ENCODE data around the gene NFS1. TPM values are rescaled to one million over a fixed set of nuclear protein-coding genes. Genes with fewer than 3 reads are reported as not detected.

Gene NFS1
- total and polyA plus RNA-seq, 3 experiments from 2014 or later = 18.8 to 37.7 (median 36.4) TPM

- Histone ChIP-seq H3K4me1 (ENCODE audit: insufficient read depth, low read length) (peaks cover 42% of the 10 kb centered on the region), H3K4me3 (ENCODE audit: low read length) (peak within 1 kb of the TSS; percentile 95), H3K36me3 (ENCODE audit: insufficient read depth, low read length) (peaks cover 13% of the 10 kb centered on the region), H3K9me3 (ENCODE audit: low read length) (no peaks in the 10 kb centered on the region), H3K27ac (ENCODE audit: low read depth, low read length) (peak within 1 kb of the TSS; percentile 98), H3K27me3 (ENCODE audit: insufficient read depth, low read length, poor library complexity, severe bottlenecking) (no peaks in the 10 kb centered on the region)
- Mint-ChIP-seq H3K27me3 (no peaks in the 10 kb centered on the region), H3K9me3 (no peaks in the 10 kb centered on the region), H3K27ac (peak within 1 kb of the TSS; percentile 94 to 100 (median 99)), H3K36me3 (peaks cover 0 to 33% (median 10%) of the 10 kb centered on the region in 3 donors), H3K4me3 (peak within 1 kb of the TSS; percentile 86 to 98 (median 96)), H3K4me1 (peaks cover 47 to 49% (median 49%) of the 10 kb centered on the region in 3 donors)
- ChIA-PET CTCF (interaction anchor here (1.0 to 2.1 kb wide), 8 partner anchors 43 to 289 kb away, joined by 3 to 8 read pairs (median 4); partner anchors contain the start of genes RBM39 and SPAG4), POLR2A (interaction anchor here (0.5 to 2.8 kb wide), 17 partner anchors 10 to 1253 kb away, joined by 3 to 57 read pairs (median 4); partner anchors contain the start of genes ACSS2, ERGIC3, NFS1 and PHF20)
- DNase-seq = peak; percentile 88 to 96 (median 93)
These were observed 34.5 kb downstream of the NFS1 start, which contains the start of the genes CPNE1 and RBM12 for GRCh38 chr20:35664466-35665206. TSS of gene CPNE1 (minus strand) at chr20:35664900. CDS start at chr20:35632923, 31,977 bp downstream. TSS of gene RBM12 (minus strand) at chr20:35664900. CDS start at chr20:35655322, 9,578 bp downstream.

DNA sequence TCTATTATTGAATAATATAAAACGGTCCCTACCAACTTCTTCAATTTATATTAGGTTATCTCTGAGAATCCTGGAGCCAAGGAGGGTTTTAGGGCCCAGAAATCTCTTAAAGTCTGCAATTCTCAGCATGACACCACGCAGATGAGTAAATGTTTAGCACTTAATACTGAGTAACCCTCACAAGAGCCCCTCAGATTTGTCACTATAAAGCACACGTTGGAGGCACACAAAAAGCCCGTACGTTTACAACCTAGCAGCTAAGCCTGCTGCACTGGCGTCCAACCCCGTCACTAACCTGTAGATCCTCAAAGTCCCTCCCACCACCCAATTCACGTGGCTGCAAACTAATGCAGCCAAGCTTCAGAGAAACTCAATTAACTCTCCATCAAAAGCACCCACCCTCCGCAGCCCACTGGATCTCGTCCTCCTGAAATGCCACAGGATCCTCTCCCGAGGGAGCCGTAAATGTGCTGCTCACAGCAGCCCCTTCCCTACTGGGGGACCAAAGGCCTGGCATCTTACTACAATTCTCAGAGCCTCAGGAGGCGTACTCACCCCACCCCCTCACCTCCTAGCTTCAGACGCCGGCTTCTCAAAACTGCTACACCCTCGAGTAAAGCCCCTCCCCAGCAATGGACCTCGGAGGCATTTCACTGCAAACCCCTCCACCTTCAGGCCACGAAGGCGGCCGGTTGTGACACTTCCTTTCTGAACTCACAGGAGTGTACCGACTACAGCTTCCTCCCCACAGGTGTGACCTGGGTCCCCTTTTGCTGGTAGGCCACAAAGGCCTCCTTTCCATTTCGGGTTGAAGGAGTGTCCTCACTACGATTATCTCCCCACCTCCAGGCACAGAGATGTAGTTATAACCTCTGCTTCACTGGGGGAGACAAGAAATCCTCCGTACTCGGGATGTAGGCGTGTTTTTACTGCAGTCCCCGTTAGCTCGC is 35.4 kb downstream of the NFS1 start:
- Histone ChIP-seq H3K9me3 (ENCODE audit: low read length) (no peaks in the 10 kb centered on the region), H3K36me3 (ENCODE audit: insufficient read depth, low read length) (peaks cover 5% of the 10 kb centered on the region), H3K27me3 (ENCODE audit: insufficient read depth, low read length, poor library complexity, severe bottlenecking) (no peaks in the 10 kb centered on the region), H3K27ac (ENCODE audit: low read depth, low read length) (peak overlapping the region; percentile 98), H3K4me1 (ENCODE audit: insufficient read depth, low read length) (peaks cover 50% of the 10 kb centered on the region), H3K4me3 (ENCODE audit: low read length) (peak overlapping the region; percentile 95)
- peak overlapping the region; percentile 94 to 100 (median 99) for H3K27ac Mint-ChIP-seq
- peak; percentile 56 to 84 (median 75) for DNase-seq
- peaks cover 0 to 26% (median 5%) of the 10 kb centered on the region in 3 donors for H3K36me3 Mint-ChIP-seq
- no peaks in the 10 kb centered on the region for H3K27me3 Mint-ChIP-seq
- ChIA-PET POLR2A (interaction anchor here (0.5 to 2.8 kb wide), 15 partner anchors 9 to 803 kb away, joined by 3 to 57 read pairs (median 4); partner anchors contain the start of genes ACSS2, ERGIC3, NFS1 and PHF20), CTCF (interaction anchor here (0.6 to 2.1 kb wide), 10 partner anchors 43 to 290 kb away, joined by 3 to 8 read pairs (median 4); partner anchors contain the start of genes RBM39 and SPAG4)
- H3K9me3 Mint-ChIP-seq = no peaks in the 10 kb centered on the region
- peak overlapping the region; percentile 86 to 98 (median 96) for H3K4me3 Mint-ChIP-seq
- H3K4me1 Mint-ChIP-seq = peaks cover 55 to 58% (median 57%) of the 10 kb centered on the region in 3 donors

DNA sequence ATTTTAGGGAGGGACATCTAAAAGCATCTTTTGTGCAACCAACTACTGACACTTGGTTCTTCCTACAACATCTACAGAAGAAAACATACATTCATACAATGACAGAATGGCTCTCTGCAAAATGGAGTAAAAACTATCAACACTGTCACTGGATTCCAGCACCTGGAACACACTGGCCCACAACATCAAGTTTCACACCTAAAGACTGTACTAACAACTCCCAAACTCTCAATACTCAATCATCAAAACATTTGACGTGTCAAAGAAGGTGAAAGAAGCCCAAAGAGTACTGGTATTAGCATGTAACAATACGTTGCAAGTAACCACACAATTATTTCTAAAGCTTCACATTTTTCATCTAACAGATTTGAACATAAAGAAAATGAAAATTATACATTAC is 36.6 kb downstream of the NFS1 start:
- Mint-ChIP-seq H3K27me3 (no peaks in the 10 kb centered on the region), H3K4me3 (peak overlapping the region; percentile 86 to 98 (median 96)), H3K27ac (peak overlapping the region; percentile 90 to 100 (median 99)), H3K4me1 (peaks cover 62 to 67% (median 66%) of the 10 kb centered on the region in 3 donors), H3K9me3 (no peaks in the 10 kb centered on the region), H3K36me3 (peaks cover 0 to 24% (median 0%) of the 10 kb centered on the region in 3 donors)
- ChIA-PET POLR2A (interaction anchor here (1.7 to 2.8 kb wide), 2 partner anchors 37 to 45 kb away, joined by 8 to 57 read pairs; partner anchors contain the start of genes NFS1, ROMO1 and SPAG4), CTCF (interaction anchor here (1.2 to 1.9 kb wide), 2 partner anchors 45 to 58 kb away, joined by 3 to 7 read pairs; no protein-coding TSS in a partner anchor)
- Histone ChIP-seq H3K4me1 (ENCODE audit: insufficient read depth, low read length) (peaks cover 60% of the 10 kb centered on the region), H3K36me3 (ENCODE audit: insufficient read depth, low read length) (no peaks in the 10 kb centered on the region), H3K4me3 (ENCODE audit: low read length) (peak overlapping the region; percentile 95), H3K27ac (ENCODE audit: low read depth, low read length) (no peak overlapping the region), H3K27me3 (ENCODE audit: insufficient read depth, low read length, poor library complexity, severe bottlenecking) (no peaks in the 10 kb centered on the region), H3K9me3 (ENCODE audit: low read length) (no peaks in the 10 kb centered on the region)
- DNase-seq = no peak

DNA sequence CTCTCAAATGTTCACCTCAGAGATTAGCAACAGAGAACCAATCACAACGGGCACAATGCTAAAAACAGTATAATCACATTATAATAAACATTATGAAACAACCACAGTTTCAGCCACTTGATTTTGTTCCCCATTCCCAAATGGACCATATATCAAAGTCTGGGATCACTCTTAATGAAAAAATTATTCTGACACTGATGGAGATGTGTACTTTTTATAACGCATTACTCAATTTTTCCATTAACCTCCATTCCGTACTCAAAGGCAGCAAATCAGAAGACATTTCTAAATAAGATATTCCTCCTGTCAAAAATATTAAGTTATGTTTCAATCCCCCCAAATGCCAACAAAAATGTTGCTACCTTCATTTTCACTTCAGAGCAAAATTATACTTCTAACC is 37.2 kb downstream of the NFS1 start:
- H3K36me3 Mint-ChIP-seq = peaks cover 0 to 30% (median 1%) of the 10 kb centered on the region in 3 donors

GRCh38 chr20:35661053-35661452 is 38.1 kb downstream of the NFS1 start:
- H3K4me3 Mint-ChIP-seq = peak overlapping the region; percentile 86 to 98 (median 96)
- no peaks in the 10 kb centered on the region for H3K36me3 ChIP-seq (ENCODE audit: insufficient read depth, low read length)
- no peaks in the 10 kb centered on the region for H3K9me3 Mint-ChIP-seq
- ChIA-PET POLR2A (interaction anchor here (0.6 to 1.3 kb wide), 2 partner anchors 42 to 52 kb away, joined by 4 read pairs; no protein-coding TSS in a partner anchor), CTCF (interaction anchor here (1.9 kb wide), 1 partner anchor 42 kb away, joined by 6 read pairs; no protein-coding TSS in a partner anchor)
- peaks cover 66 to 79% (median 74%) of the 10 kb centered on the region in 3 donors for H3K4me1 Mint-ChIP-seq
- peak overlapping the region; percentile 33 to 100 (median 99) for H3K27ac Mint-ChIP-seq
- no peak overlapping the region for H3K27ac ChIP-seq (ENCODE audit: low read depth, low read length)
- peak overlapping the region; percentile 11 for H3K4me3 ChIP-seq (ENCODE audit: low read length)
- H3K9me3 ChIP-seq (ENCODE audit: low read length) = no peaks in the 10 kb centered on the region
- no peaks in the 10 kb centered on the region for H3K27me3 Mint-ChIP-seq
- no peak for DNase-seq
- H3K36me3 Mint-ChIP-seq = peaks cover 0 to 35% (median 1%) of the 10 kb centered on the region in 3 donors
- peaks cover 70% of the 10 kb centered on the region for H3K4me1 ChIP-seq (ENCODE audit: insufficient read depth, low read length)
- H3K27me3 ChIP-seq (ENCODE audit: insufficient read depth, low read length, poor library complexity, severe bottlenecking) = no peaks in the 10 kb centered on the region

More for the DNA sequence above, 37.2 kb downstream of the NFS1 start:
- peak overlapping the region; percentile 95 for H3K4me3 ChIP-seq (ENCODE audit: low read length)
- H3K27me3 ChIP-seq (ENCODE audit: insufficient read depth, low read length, poor library complexity, severe bottlenecking) = no peaks in the 10 kb centered on the region
- no peak overlapping the region for H3K27ac ChIP-seq (ENCODE audit: low read depth, low read length)
- Mint-ChIP-seq H3K27me3 (no peaks in the 10 kb centered on the region), H3K27ac (peak overlapping the region; percentile 43 to 100 (median 99)), H3K4me1 (peaks cover 66 to 74% (median 68%) of the 10 kb centered on the region in 3 donors), H3K9me3 (no peaks in the 10 kb centered on the region), H3K4me3 (peak overlapping the region; percentile 86 to 98 (median 96))
- POLR2A ChIA-PET = no interaction called here
- DNase-seq = no peak
- H3K4me1 ChIP-seq (ENCODE audit: insufficient read depth, low read length) = peaks cover 66% of the 10 kb centered on the region
- CTCF ChIA-PET = interaction anchor here (1.9 kb wide), 1 partner anchor 43 kb away, joined by 6 read pairs; no protein-coding TSS in a partner anchor
- H3K9me3 ChIP-seq (ENCODE audit: low read length) = no peaks in the 10 kb centered on the region
- no peaks in the 10 kb centered on the region for H3K36me3 ChIP-seq (ENCODE audit: insufficient read depth, low read length)

- POLR2A ChIA-PET = interaction anchor here (0.6 to 1.3 kb wide), 4 partner anchors 26 to 53 kb away, joined by 4 to 6 read pairs (median 4); partner anchors contain the start of gene SPAG4
- H3K27ac ChIP-seq (ENCODE audit: low read depth, low read length) = peak overlapping the region; percentile 13
- Mint-ChIP-seq H3K9me3 (no peaks in the 10 kb centered on the region), H3K27ac (peak overlapping the region; percentile 26 to 100 (median 99)), H3K27me3 (no peaks in the 10 kb centered on the region), H3K4me3 (peak overlapping the region; percentile 86 to 98 (median 96)), H3K4me1 (peaks cover 66 to 79% (median 74%) of the 10 kb centered on the region in 3 donors), H3K36me3 (peaks cover 0 to 35% (median 1%) of the 10 kb centered on the region in 3 donors)
- H3K9me3 ChIP-seq (ENCODE audit: low read length) = no peaks in the 10 kb centered on the region
- no peaks in the 10 kb centered on the region for H3K27me3 ChIP-seq (ENCODE audit: insufficient read depth, low read length, poor library complexity, severe bottlenecking)
- H3K4me1 ChIP-seq (ENCODE audit: insufficient read depth, low read length) = peaks cover 70% of the 10 kb centered on the region
- peak overlapping the region; percentile 11 for H3K4me3 ChIP-seq (ENCODE audit: low read length)
- H3K36me3 ChIP-seq (ENCODE audit: insufficient read depth, low read length) = peaks cover 3% of the 10 kb centered on the region
- no peak for DNase-seq
- CTCF ChIA-PET = interaction anchor here (1.9 kb wide), 1 partner anchor 41 kb away, joined by 6 read pairs; no protein-coding TSS in a partner anchor
These were observed 38.8 kb downstream of the NFS1 start for GRCh38 chr20:35660122-35660937.
